Dermis microvascular lymphatic vessel endothelial cell (primary cell): Measurements from ENCODE around the gene ARHGEF28. TPM values are rescaled to one million over a fixed set of nuclear protein-coding genes. Genes with fewer than 3 reads are reported as not detected.

Experiments
- DNase-seq, 2 donors: peaks; one replicate each; pipeline versions ENCODE4 v3.0.0 to v3.0.0-alpha.2; 2010; ENCODE audit warnings: low read depth in 2 of 2
- total RNA-seq: library from RNA; depleted of rRNA; stranded (reverse); fragments of >200 nt; gene quantifications from 2 replicates; pipeline ENCODE4 v1.2.1, GENCODE V29; 2014

ARHGEF28 gene
- total RNA-seq, 1 donor from 2014 or later, result 50.7 TPM

GRCh38 chr5:73654171-73654811 is 28.3 kb downstream of the ARHGEF28 start:
- DNase-seq, result peak; percentile 39 to 87

GRCh38 chr5:73654819-73655318 is 28.9 kb downstream of the ARHGEF28 start:
- DNase-seq, result no peak

- no peak for DNase-seq
Measured at GRCh38 chr5:73655521-73656160, 29.6 kb downstream of the ARHGEF28 start.

GRCh38 chr5:73661753-73662152 is 35.8 kb downstream of the ARHGEF28 start:
- no peak for DNase-seq

GRCh38 chr5:73663161-73663859 is 37.3 kb downstream of the ARHGEF28 start:
- DNase-seq, result no peak

- no peak for DNase-seq
Measured at GRCh38 chr5:73663860-73664240, 37.9 kb downstream of the ARHGEF28 start.

- no peak for DNase-seq
Measured at GRCh38 chr5:73664796-73665195, 38.8 kb downstream of the ARHGEF28 start.

- no peak for DNase-seq
Measured at GRCh38 chr5:73666891-73667290, 40.9 kb downstream of the ARHGEF28 start.

- no peak for DNase-seq
Measured at GRCh38 chr5:73668017-73668416, 42.0 kb downstream of the ARHGEF28 start.

- no peak for DNase-seq
Measured at GRCh38 chr5:73668486-73669111, 42.6 kb downstream of the ARHGEF28 start.

GRCh38 chr5:73670731-73671130 is 44.7 kb downstream of the ARHGEF28 start:
- DNase-seq, result no peak

GRCh38 chr5:73672132-73672531 is 46.1 kb downstream of the ARHGEF28 start:
- no peak for DNase-seq

- peak; percentile 43 to 84 for DNase-seq
Measured at GRCh38 chr5:73673161-73673591, 47.2 kb downstream of the ARHGEF28 start.

GRCh38 chr5:73674669-73675004 is 48.6 kb downstream of the ARHGEF28 start:
- DNase-seq, result no peak

GRCh38 chr5:73678322-73678740 is 52.3 kb downstream of the ARHGEF28 start:
- DNase-seq, result no peak

- DNase-seq, result no peak
Measured at GRCh38 chr5:73678807-73679206, 52.8 kb downstream of the ARHGEF28 start.

- DNase-seq, result no peak
Measured at GRCh38 chr5:73682176-73682575, 56.2 kb downstream of the ARHGEF28 start.

GRCh38 chr5:73684691-73685090 is 58.7 kb downstream of the ARHGEF28 start:
- DNase-seq, result no peak

- no peak for DNase-seq
Measured at GRCh38 chr5:73686912-73687311, 60.9 kb downstream of the ARHGEF28 start.

- no peak for DNase-seq
Measured at GRCh38 chr5:73687357-73687756, 61.4 kb downstream of the ARHGEF28 start.

- no peak for DNase-seq
Measured at GRCh38 chr5:73690015-73690414, 64.0 kb downstream of the ARHGEF28 start.
